Activated CD8-positive, alpha-beta memory T cell treated with anti-CD3 and anti-CD28 coated beads, Interleukin-2, amount 10 ng/mL, durations not matched to agents 7 days and 5 days (primary cell): Measurements from ENCODE around the gene NUDT16L1. TPM values are rescaled to one million over a fixed set of nuclear protein-coding genes. Genes with fewer than 3 reads are reported as not detected.

Source experiments
- ATAC-seq: fragments of 150-1000 bp; cut with Tn5 transposase; one replicate; pipeline ENCODE4 v1.10.0; 2021; ENCODE audit warnings: moderate library complexity
- CTCF ChIA-PET: fragments of 350-600 bp; sonication (Branson Sonifier 250); formaldehyde crosslinking; loops from one replicate; lab custom pipeline; 2021; ENCODE audit warnings: antibody characterized with exemption; lab: Charles Lee
- DNase-seq: peaks from one replicate; pipeline ENCODE4 v3.0.0-alpha.2; 2020
- H3K27ac Mint-ChIP-seq: one replicate; pipeline ENCODE4 v1.8.0; 2021; ENCODE audit warnings: mild to moderate bottlenecking, mixed read lengths
- H3K27me3 Mint-ChIP-seq: one replicate; pipeline ENCODE4 v1.8.0; 2021; ENCODE audit warnings: mixed read lengths
- H3K36me3 Mint-ChIP-seq: one replicate; pipeline ENCODE4 v1.8.0; 2021; ENCODE audit warnings: mild to moderate bottlenecking, mixed read lengths
- H3K4me1 Mint-ChIP-seq: one replicate; pipeline ENCODE4 v1.8.0; 2021; ENCODE audit warnings: mixed read lengths
- H3K4me3 Mint-ChIP-seq: one replicate; pipeline ENCODE4 v1.8.0; 2021; ENCODE audit warnings: mild to moderate bottlenecking, moderate library complexity, mixed read lengths
- H3K9me3 Mint-ChIP-seq: one replicate; pipeline ENCODE4 v1.8.0; 2022; ENCODE audit warnings: low read depth, mixed read lengths
- total RNA-seq, 2 experiments: library from RNA; stranded (reverse); gene quantifications; one replicate each; pipeline ENCODE4 v1.2.3, GENCODE V29; 2021

The NUDT16L1 gene
- total RNA-seq, 2 experiments from 2014 or later, result 31.6 to 35.6 TPM

DNA sequence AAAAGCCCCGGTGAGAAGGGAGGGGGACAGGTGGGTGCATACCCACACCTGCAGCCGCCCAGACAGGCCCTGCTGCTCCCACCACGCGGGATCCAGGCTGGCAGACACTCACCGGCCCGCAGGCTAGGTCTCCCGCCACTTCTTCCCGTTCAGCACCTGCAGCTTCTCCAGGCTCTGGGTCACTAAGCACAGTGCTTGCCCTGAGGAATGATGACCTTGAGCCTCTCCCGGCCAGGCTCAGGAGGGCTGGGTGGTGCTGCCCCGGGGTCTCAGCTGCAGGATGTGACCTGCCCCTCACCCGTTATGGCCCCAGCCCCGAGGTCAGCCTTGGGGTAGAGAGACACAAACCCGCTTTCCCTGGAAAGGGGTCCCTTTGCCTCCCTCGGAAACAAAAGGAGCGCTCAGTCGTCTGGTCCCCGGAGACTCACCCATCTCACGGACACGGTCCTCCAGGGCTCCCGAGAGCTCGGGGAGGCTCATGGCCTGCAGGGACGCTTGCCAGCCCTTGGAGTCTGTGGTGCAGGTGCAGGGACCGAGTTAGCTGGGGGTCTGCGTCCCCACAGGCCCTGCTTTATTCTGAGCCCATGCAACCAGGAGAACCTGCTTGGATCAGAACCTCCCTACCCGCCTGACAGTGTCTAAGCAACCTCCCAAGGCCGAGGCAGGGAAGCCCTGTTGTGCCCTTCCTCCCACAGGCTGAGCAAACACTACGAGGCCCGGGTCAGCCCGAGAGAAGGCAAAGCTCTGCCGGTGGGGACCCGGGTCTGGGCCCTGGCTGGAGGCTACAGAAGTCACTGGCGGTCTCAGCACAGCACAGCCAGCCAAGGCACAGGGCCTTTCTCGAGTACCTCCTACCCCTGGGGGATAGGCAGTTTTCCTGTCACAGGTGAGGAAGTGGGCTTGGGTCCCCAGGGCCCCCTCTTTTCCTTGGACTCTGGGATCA, 3.8 kb downstream of the NUDT16L1 start:
- Mint-ChIP-seq H3K36me3 (peaks cover 13% of the 10 kb centered on the region), H3K4me1 (peaks cover 37% of the 10 kb centered on the region), H3K27ac (no peak overlapping the region), H3K27me3 (no peaks in the 10 kb centered on the region), H3K9me3 (no peaks in the 10 kb centered on the region), H3K4me3 (no peak overlapping the region)
- DNase-seq, result peak; percentile 39
- CTCF ChIA-PET, result no interaction called here
- ATAC-seq, result no peak

DNA sequence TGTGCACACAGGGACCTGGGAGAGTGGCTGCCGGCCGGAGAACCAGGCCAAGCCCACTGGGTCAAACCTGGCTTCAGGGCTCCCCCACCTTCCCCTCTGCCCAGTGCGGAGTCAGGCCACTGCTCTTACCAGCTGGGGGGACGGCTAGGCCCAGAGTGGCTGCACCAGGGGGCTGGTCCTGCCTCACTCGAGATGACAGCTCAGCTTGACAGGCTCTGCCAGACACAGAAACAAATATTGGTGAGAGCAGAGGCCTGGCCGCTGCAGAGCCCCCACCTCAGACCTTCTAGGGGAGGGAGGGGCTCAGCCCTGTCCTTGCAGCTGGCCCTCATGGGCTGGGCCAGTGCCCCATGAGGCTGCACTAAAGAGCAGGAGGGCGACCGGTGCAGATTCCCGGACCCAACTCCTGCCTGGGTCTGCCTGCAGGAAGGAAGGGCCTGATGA, 4.5 kb downstream of the NUDT16L1 start:
- Mint-ChIP-seq H3K9me3 (no peaks in the 10 kb centered on the region), H3K4me1 (peaks cover 30% of the 10 kb centered on the region), H3K36me3 (peaks cover 13% of the 10 kb centered on the region), H3K27me3 (no peaks in the 10 kb centered on the region), H3K27ac (no peak overlapping the region), H3K4me3 (no peak overlapping the region)
- DNase-seq (no peak), ATAC-seq (no peak)
- CTCF ChIA-PET, result no interaction called here

DNA sequence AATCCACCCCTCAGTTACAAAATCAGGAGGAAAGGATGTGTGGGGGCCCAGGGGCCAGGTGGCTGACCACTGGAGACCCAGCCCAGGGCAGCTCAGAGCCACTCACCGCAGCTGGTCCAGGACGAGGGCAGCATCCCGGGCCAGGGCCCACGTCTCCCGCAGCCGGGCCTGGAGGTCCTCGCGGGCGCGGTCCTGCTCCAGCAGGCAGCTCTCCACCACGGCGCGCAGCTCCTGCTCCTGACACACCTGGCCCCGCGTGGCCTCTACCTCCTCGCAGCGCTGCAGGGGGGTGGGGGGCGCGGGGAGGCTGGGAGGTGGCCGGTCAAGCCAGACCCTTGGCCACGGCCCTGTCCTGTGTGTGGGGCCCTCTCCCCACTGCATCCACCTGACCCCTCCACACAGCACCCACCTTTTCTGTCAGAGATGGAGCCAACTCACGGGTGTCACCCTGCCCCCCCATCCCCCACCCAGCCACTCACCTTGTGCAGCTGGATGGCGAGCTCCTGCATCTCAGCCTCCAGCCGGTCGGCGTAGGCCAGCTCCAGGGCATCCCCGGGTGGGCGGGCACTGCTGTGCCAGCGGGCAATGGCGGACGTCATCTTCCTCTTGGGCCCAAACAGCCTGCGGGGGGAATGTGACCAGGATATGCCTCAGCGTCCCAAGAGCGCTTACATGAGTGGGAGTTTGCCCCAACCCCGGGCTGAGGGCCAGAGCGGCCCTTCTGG, 5.1 kb downstream of the NUDT16L1 start:
- Mint-ChIP-seq H3K36me3 (peaks cover 13% of the 10 kb centered on the region), H3K4me1 (peaks cover 27% of the 10 kb centered on the region), H3K27me3 (no peaks in the 10 kb centered on the region), H3K4me3 (no peak overlapping the region), H3K9me3 (no peaks in the 10 kb centered on the region), H3K27ac (no peak overlapping the region)
- DNase-seq (peak; percentile 38), ATAC-seq (no peak)
- CTCF ChIA-PET, result no interaction called here

DNA sequence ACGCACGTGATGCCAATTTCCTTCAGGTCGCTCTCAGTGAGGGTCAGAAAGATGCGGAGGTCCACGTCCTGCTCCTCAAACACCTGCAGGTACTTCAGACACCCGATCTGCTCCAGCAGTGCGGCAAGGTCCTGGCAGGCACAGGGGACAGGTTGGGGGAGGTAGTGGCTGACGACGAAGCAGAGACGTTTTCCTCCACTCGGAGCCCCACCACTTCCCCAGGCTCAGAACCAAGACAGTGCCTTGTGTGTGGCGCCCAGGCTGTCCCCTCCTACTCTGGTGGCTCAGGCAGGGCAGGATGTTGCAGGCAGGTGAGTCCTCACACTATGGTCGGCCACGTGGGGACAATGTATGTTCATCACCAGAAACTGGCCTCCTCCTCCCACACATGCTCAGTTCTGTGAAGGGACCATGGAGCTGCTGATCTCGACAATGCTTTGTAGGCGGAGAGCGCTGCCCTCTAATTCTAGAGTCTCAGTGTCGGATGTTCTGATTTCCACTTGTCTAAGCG, 5.7 kb downstream of the NUDT16L1 start:
- Mint-ChIP-seq H3K4me1 (peaks cover 31% of the 10 kb centered on the region), H3K27ac (no peak overlapping the region), H3K27me3 (no peaks in the 10 kb centered on the region), H3K9me3 (no peaks in the 10 kb centered on the region), H3K36me3 (peaks cover 13% of the 10 kb centered on the region), H3K4me3 (no peak overlapping the region)
- ATAC-seq (no peak), DNase-seq (no peak)
- CTCF ChIA-PET, result interaction anchor here (0.7 kb wide), 1 partner anchor 19 kb away, joined by 3 read pairs; no protein-coding TSS in a partner anchor

DNA sequence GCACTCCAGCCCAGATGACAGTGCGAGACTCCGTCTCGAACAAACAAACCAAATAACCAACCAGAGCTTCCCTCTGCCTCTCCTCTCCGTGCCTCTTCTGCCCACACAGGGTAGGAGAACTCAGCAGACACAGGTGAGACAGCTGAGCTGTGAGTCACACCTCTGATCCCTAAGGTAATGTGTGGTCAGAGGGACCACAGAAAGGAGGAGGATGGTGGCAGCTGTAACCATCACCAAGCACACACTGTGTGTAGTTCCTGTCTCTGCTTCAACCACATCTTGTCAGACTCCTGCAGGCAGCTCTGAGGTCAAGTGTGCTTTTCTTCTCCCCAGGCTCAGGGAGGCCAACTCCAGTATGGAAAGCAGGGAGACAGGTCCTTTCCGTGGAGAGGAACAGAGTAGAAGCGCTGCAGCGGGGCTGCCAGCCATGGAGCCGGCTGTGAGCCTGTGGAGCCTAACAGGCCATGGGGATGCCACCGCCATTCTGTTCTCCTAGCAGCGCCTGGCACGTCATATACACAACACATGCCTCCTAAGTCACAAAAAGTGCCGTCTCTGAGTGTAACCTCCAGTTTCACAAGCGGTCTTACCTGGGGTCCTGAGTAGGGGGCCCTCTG, 7.1 kb downstream of the NUDT16L1 start:
- Mint-ChIP-seq H3K9me3 (no peaks in the 10 kb centered on the region), H3K27ac (peak overlapping the region; percentile 28), H3K4me3 (no peak overlapping the region), H3K36me3 (peaks cover 10% of the 10 kb centered on the region), H3K27me3 (no peaks in the 10 kb centered on the region), H3K4me1 (peaks cover 25% of the 10 kb centered on the region)
- ATAC-seq, result peak; percentile 67
- peak; percentile 72 for DNase-seq
- CTCF ChIA-PET, result interaction anchor here (1.2 kb wide), 1 partner anchor 76 kb away, joined by 3 read pairs; the partner anchor contains the start of gene MGRN1

DNA sequence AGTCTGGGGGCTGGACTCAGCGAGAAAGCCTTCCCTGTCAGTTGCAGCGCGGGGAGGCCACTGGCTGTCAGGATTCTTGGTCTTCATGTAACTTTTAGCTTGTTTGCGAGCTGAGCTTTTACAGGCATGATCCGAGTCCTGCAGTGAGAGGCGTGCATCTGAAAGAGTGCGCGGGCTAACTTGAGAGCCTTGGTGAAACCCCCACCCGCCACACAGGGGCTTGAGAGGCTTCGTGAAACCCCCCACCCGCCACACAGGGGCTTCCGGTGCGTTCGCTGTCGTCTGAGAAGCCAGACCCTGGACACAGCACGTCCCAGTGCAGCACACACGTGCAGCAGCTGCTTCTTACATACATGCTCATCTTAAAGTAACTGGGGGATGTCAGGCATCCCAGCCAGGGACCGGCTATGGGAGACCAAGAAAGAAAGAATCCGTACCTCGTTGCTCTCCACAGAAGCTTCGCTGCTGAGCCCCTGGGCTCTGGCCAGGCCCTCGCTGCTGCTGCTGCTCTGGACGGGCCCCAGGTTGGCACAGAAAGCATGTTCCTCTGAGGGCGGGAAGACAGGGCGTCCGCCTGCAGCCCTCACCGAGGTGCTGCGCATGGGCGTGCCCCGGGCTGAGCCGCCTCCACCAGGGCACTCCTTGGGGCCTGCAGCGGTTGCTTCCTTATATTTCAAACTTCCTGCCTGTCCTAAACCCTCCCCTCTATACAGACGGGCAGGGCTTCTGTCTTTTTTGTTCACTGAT, 7.8 kb downstream of the NUDT16L1 start:
- no peaks in the 10 kb centered on the region for H3K9me3 Mint-ChIP-seq
- no peak overlapping the region for H3K4me3 Mint-ChIP-seq
- CTCF ChIA-PET, result interaction anchor here (1.2 kb wide), 1 partner anchor 77 kb away, joined by 3 read pairs; the partner anchor contains the start of gene MGRN1
- ATAC-seq (no peak), DNase-seq (peak; percentile 40)
- H3K27ac Mint-ChIP-seq, result no peak overlapping the region
- H3K4me1 Mint-ChIP-seq, result peaks cover 24% of the 10 kb centered on the region
- no peaks in the 10 kb centered on the region for H3K27me3 Mint-ChIP-seq
- peaks cover 7% of the 10 kb centered on the region for H3K36me3 Mint-ChIP-seq

DNA sequence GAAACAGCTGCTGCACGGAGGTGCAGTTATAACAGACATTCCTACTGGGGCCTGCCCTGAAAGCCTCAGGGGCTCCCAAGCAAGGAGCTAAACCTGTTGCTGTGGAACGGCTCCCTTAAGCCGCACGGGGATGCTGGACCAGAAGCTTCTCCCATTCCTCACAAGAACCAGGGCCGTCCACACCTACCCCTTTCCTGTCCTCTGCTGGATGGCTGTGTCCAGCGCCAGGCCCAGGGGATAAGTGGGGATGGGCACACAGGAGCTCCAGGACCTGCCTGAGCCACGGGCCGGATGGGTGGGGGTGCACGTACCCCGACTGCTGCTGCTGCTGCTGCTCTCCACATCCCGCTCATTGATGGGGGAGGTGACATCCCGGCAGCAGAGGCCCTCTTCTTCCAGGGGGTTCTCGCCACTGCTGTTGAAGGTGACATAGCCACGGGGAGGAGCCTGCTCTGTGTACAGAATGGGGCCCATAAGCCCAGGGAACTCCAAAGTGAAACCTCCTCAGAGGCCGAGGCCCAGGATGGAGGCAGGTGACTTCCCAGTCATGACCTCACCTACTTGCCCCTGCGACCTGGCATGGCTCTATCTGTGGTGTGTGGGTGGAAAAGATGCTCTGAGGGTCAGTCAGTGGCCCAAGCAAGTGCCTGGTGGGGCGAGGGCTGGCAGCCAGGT, 8.6 kb downstream of the NUDT16L1 start:
- peaks cover 24% of the 10 kb centered on the region for H3K4me1 Mint-ChIP-seq
- peaks cover 9% of the 10 kb centered on the region for H3K36me3 Mint-ChIP-seq
- CTCF ChIA-PET, result no interaction called here
- H3K4me3 Mint-ChIP-seq, result no peak overlapping the region
- H3K27ac Mint-ChIP-seq, result no peak overlapping the region
- H3K9me3 Mint-ChIP-seq, result no peaks in the 10 kb centered on the region
- DNase-seq, result no peak
- ATAC-seq, result no peak
- H3K27me3 Mint-ChIP-seq, result no peaks in the 10 kb centered on the region

DNA sequence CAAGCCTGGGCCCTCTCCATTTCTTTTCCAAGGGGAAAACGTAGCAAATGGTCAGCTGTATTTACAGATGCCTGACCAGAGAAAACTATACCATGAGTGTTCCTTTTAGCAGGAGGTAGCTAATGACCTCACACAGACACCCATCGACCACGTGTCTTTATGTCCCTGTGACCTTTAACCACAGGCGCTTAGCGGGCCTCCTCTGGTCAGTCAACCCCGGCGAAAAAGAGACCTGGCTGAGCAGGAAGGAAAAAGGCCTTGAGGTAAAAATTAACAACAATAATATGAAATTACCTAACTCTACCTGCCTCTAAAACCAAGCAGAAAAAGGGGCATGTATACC, 9.1 kb downstream of the NUDT16L1 start:
- Mint-ChIP-seq H3K36me3 (peaks cover 9% of the 10 kb centered on the region), H3K27me3 (no peaks in the 10 kb centered on the region), H3K4me1 (peaks cover 24% of the 10 kb centered on the region), H3K9me3 (no peaks in the 10 kb centered on the region), H3K27ac (no peak overlapping the region), H3K4me3 (no peak overlapping the region)
- ATAC-seq, result no peak
- CTCF ChIA-PET, result no interaction called here
- DNase-seq, result no peak

DNA sequence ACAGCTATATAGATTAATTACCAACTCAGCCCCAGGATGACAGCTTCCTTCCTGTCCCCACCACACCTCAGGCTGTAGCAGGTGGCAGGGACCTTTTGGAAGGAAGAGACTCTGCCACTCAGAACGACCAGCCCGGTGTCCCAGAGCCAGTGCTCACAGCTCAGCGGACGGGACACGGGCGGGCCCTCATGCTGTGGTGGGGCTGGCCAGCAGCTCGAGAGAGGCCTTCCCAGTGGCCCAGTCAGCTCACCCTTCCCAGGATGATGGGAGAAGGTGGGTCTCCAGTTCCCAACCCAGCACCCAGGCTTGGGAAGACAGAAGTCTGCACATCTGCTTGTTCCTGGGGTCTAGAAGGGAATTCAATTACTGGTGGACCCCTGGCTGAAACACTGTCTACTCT, 10.5 kb downstream of the NUDT16L1 start:
- DNase-seq, result no peak
- Mint-ChIP-seq H3K4me1 (peaks cover 24% of the 10 kb centered on the region), H3K36me3 (peaks cover 9% of the 10 kb centered on the region), H3K27me3 (no peaks in the 10 kb centered on the region), H3K27ac (no peak overlapping the region), H3K4me3 (no peak overlapping the region), H3K9me3 (no peaks in the 10 kb centered on the region)
- CTCF ChIA-PET, result interaction anchor here (0.6 kb wide), 1 partner anchor 252 kb away, joined by 4 read pairs; no protein-coding TSS in a partner anchor
- no peak for ATAC-seq

DNA sequence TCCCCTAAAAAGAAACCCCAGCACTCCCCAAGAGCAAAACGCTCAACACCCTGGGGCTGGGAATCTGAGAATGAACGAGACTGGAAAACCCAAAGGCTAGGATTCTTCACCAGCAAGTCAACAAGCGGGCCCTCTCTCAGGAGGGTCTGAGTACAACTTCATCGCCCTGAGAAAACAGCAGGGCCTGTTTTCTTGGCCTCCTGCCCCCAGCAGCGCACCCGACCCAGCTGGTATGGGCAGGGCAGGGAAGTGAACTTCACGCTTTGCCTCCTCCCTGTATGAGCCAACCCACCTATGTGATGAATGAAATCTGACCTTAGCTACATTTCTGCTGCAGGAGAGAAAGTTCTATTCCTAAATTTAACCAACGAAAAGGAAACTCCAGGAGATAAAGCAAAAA, 11.1 kb downstream of the NUDT16L1 start:
- DNase-seq (no peak), ATAC-seq (no peak)
- CTCF ChIA-PET, result no interaction called here
- peaks cover 19% of the 10 kb centered on the region for H3K4me1 Mint-ChIP-seq
- no peak overlapping the region for H3K4me3 Mint-ChIP-seq
- no peaks in the 10 kb centered on the region for H3K27me3 Mint-ChIP-seq
- H3K27ac Mint-ChIP-seq, result no peak overlapping the region
- no peaks in the 10 kb centered on the region for H3K9me3 Mint-ChIP-seq
- H3K36me3 Mint-ChIP-seq, result peaks cover 5% of the 10 kb centered on the region

DNA sequence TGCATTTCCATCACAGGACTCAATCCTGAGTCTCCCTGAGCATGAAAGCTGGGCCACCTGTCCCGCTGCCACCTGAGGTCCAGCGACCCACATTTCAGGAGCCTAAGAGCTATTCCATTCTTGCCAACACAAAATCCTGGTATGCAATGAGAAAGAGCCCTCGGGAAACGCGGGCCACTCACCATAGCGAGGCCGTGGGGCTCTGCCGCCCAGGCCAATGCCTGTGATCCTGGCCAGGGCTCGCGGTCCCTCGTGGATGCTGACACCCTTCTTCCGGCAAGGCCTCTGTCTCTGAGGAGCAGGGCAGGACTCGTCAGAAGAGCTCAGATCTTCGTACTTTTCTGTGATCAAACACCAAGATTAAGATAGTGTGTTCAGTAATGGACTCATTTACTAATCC, 11.6 kb downstream of the NUDT16L1 start:
- Mint-ChIP-seq H3K36me3 (peaks cover 2% of the 10 kb centered on the region), H3K27me3 (no peaks in the 10 kb centered on the region), H3K4me1 (peaks cover 15% of the 10 kb centered on the region), H3K9me3 (no peaks in the 10 kb centered on the region), H3K27ac (no peak overlapping the region), H3K4me3 (no peak overlapping the region)
- CTCF ChIA-PET, result no interaction called here
- ATAC-seq, result no peak
- DNase-seq, result no peak

DNA sequence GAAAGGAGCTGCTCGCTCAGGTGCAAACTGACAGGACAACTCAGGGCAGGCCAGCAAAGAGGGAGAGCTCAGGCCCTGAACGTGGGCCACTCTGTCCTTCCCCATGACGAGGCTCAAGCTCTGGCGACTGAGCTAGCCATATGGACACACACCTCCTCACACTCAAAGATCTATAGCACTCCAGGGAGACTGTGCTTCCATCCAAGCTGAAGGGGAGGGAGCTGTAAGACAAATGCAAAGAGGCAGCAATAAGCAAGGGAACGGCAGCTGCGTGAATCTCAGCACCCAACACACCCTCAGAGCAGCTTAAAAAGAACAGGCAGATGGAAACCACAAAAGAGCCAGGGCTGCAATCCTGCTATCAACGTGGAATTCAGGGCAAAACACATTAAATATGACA, 13.5 kb downstream of the NUDT16L1 start:
- peaks cover 4% of the 10 kb centered on the region for H3K4me1 Mint-ChIP-seq
- CTCF ChIA-PET, result interaction anchor here (0.6 to 1.1 kb wide), 2 partner anchors 15 to 75 kb away, joined by 3 read pairs; no protein-coding TSS in a partner anchor
- ATAC-seq (no peak), DNase-seq (no peak)
- H3K27ac Mint-ChIP-seq, result no peak overlapping the region
- H3K36me3 Mint-ChIP-seq, result peaks cover 3% of the 10 kb centered on the region
- no peaks in the 10 kb centered on the region for H3K9me3 Mint-ChIP-seq
- H3K27me3 Mint-ChIP-seq, result no peaks in the 10 kb centered on the region
- H3K4me3 Mint-ChIP-seq, result no peak overlapping the region
